GM12892 (cell line): ENCODE measurements around the gene DAB2IP.

Source experiments
- POLR2A ChIP-seq: IDR thresholded peaks from 2 replicates; pipeline ENCODE4 v1.6.1; 2011; ENCODE audit warnings: low read depth, low read length, control low read depth
- TAF1 ChIP-seq: IDR thresholded peaks from 2 replicates; pipeline ENCODE4 v1.6.1; 2011; ENCODE audit warnings: low read depth, mild to moderate bottlenecking, control low read depth, low read length, borderline replicate concordance

DNA sequence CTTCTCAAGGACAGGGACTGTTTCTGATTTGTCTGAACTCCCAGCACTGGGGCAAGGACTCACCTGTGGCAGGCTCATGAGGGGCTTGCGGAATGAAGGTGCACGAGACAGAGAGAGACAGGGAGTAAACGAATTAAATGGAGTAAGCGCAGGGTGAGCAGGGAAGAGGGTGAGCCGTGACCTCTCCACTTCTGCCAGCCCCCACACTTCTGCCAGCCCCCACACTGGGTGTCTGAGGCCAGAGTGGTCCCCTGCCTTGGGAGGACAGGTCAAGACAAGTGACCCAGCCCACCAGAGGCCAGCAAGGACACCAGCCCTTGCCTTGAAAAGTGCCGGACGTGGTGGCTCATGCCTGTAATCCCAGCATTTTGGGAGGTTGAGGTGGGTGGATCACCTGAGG is 37.2 kb downstream of the DAB2IP start:
- TF ChIP-seq TAF1 (no peak), POLR2A (no peak)
